Heart left ventricle (tissue), 16 donors: Measurements from ENCODE around the gene CYBA. TPM values are rescaled to one million over a fixed set of nuclear protein-coding genes. Genes with fewer than 3 reads are reported as not detected.

ENCODE experiments used
- ATAC-seq, 4 donors: fragments of 200-7000 bp; cut with Tn5 transposase; one replicate each; pipeline ENCODE4 v1.9.1; 2020 to 2022; ENCODE audit warnings: moderate library complexity in 4 of 4, mild to moderate bottlenecking in 3 of 4, moderate number of reproducible peaks in 1 of 4
- DNase-seq, 5 donors: peaks; one replicate each; pipeline ENCODE4 v3.0.0-alpha.2; 2020
- H3K27ac ChIP-seq, 12 donors: fragments of 200-600 bp; sonication (generic) in 4 of 12; one replicate each; pipeline versions ENCODE4 v1.5.0 to v1.8.0; 2016 to 2022; ENCODE audit warnings: mild to moderate bottlenecking in 2 of 12
- H3K27me3 ChIP-seq, 9 donors: fragments of 200-600 bp; sonication (generic) in 2 of 9; one replicate each; pipeline versions ENCODE4 v1.5.1 to v1.8.0; 2016 to 2022; ENCODE audit warnings: mild to moderate bottlenecking in 3 of 9
- H3K36me3 ChIP-seq, 9 donors: fragments of 200-600 bp; sonication (generic) in 2 of 9; one replicate each; pipeline versions ENCODE4 v1.5.0 to v1.8.0; 2018 to 2022; ENCODE audit warnings: mild to moderate bottlenecking in 2 of 9
- H3K4me1 ChIP-seq, 12 donors: fragments of 200-600 bp; sonication (generic) in 4 of 12; one replicate each; pipeline versions ENCODE4 v1.5.0 to v1.8.0; 2016 to 2022; ENCODE audit warnings: mild to moderate bottlenecking in 3 of 12
- H3K4me3 ChIP-seq, 12 donors: fragments of 200-600 bp; sonication (generic) in 4 of 12; one replicate each; pipeline versions ENCODE4 v1.5.0 to v1.8.0; 2017 to 2022; ENCODE audit warnings: mild to moderate bottlenecking in 9 of 12, moderate library complexity in 4 of 12
- H3K9me3 ChIP-seq, 12 donors: fragments of 200-600 bp; sonication (generic) in 4 of 12; one replicate each; pipeline versions ENCODE4 v1.5.0 to v1.8.0; 2016 to 2022; ENCODE audit warnings: mild to moderate bottlenecking in 1 of 12
- CTCF ChIP-seq, 12 donors: fragments of 200-600 bp; sonication (generic) in 4 of 12; IDR thresholded peaks; one replicate each; pipeline versions ENCODE4 v1.5.0 to v1.8.0; 2018 to 2022; ENCODE audit warnings: antibody characterized with exemption in 12 of 12, mild to moderate bottlenecking in 5 of 12
- POLR2A ChIP-seq, 2 donors: fragments of 450-650 bp; IDR thresholded peaks; one replicate each; pipeline ENCODE4 v1.6.1; 2017; ENCODE audit warnings: antibody characterized with exemption in 2 of 2, mild to moderate bottlenecking in 2 of 2, moderate library complexity in 2 of 2
- WGBS, 4 donors: extraction: QIAGEN DNeasy Blood & Tissue Kit in 2 of 4; methylation state at CpG; one replicate each; pipeline versions ENCODE4 v1.1.5 to v1.1.7; 2013 to 2018; 5-methylcytosine and 5-hydroxymethylcytosine counted together
- intact Hi-C, 10 donors: fragments of 100-400 bp; cut with DNase I; formaldehyde crosslinking; loops; one replicate each; pipeline versions ENCODE4 v1.11.1 to v1.14.2; 2022
- polyA plus RNA-seq, 2 donors: library from polyadenylated mRNA; stranded (reverse); fragments of 200-250 nt; gene quantifications; one replicate each; pipeline ENCODE4 v1.2.3, GENCODE V29; 2013
- total RNA-seq, 9 donors: library from RNA; depleted of rRNA in 2 of 9; stranded (reverse); fragments of >200 nt in 2 of 9; fragmentation: NEBNext Ultra II Directional in 3 of 9; extraction: Animal tissue kit (Norgen Biotek cat#: 25700) in 3 of 9; gene quantifications; one replicate each; pipeline versions ENCODE4 v1.1.0 to v1.2.4, GENCODE V29; 2016 to 2023
- donor health status: ischemic (EF 13 %, LVEDD 7.1; RV severe dilation, severe dysfunction).
- donor health status: healthy with polysubstance abuse.
- donor health status: DM: no; HTN: yes; CAD: no.
- donor health status: DM: no; HTN: no; CAD: no.
- donor health status: ischemic (EF 25% LVEDD 6.9; RV normal size, moderate dysfunction).
- donor health status: ischemic (EF 25% LVEDD 5.7; RV mildly dilated, moderate dysfunction).
- donor health status: healthy.
- donor health status: DM: yes; HTN: yes; CAD: no.
- donor health status: ischemic (EF 35%, LVEDD 5.7; RV mildly dilated, moderate dysfunction).
- donor health status: nonischemic (EF 11% LVEDD 7.7; RV severe dilation, severe dysfunction).
- donor health status: DM: yes; HTN: yes; CAD: no.
- donor health status: PGD.
- donor health status: ischemic (EF 29% LVEDD 5.4; RV normal size, mild dysfunction).
- donor health status: nonischemic (EF 23%, LVEDD 6.1; RV moderate dilation, normal function).

The CYBA gene
- total and polyA plus RNA-seq, 11 donors, result 22.6 to 227 (median 46.5) TPM

GRCh38 chr16:88654363-88655052 is 3.7 kb upstream of the CYBA start:
- Histone ChIP-seq H3K27ac (no peak overlapping the region), H3K4me3 (no peak overlapping the region), H3K27me3 (no peaks in the 10 kb centered on the region), H3K9me3 (no peaks in the 10 kb centered on the region), H3K4me1 (peaks cover 0 to 25% (median 14%) of the 10 kb centered on the region in 12 donors), H3K36me3 (peaks cover 0 to 46% (median 11%) of the 10 kb centered on the region in 9 donors)
- no peak for TF ChIP-seq POLR2A (IDR thresholded peaks at IDR 0.05)
- TF ChIP-seq CTCF (IDR thresholded peaks at IDR 0.05), result no peak
- DNase-seq, result no peak
- WGBS, 4 donors, result 83 to 92% (median 90%) methylated on average over 8 to 28 of the region's 28 CpGs
- ATAC-seq, result no peak
- intact Hi-C loops, result loop anchor here in 2 of 10 donors (5.0 kb wide), 2 partner anchors 48 to 57 kb away; no protein-coding TSS in a partner anchor

DNA sequence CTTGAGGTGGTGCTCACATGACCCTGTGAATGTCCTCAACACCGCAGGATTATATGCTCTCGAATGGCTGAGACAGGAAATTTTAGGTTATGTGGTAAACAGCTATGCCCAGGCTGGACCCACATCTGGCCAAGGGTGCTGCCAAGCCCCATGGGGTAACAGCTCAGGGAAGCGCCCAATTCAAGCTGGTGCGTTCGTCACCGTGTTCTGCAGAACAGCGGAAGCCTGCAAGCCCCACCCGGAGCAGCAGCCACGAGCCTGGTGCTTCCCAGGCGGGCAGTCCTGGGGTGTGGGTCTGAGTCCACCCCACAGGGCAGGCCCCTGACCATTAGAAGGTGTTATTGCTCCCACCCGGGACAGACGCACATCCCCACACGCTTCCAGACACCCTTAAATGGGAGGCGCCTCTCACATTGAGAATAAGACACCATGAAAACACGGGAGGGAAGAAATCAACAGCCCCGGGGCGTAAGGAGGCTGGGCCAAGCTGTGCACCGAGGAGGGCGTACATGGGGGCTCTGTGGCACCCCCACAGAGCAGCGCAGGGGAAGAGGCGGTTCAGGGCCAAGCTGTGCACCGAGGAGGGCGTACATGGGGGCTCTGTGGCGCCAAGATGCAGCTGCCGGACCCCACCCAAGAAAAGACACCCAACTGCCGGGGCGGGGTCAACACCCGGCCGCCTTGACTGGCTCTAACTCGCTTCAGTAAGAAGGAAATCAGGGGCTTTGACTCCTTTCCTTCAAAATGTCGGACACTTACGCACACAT is 2.9 kb upstream of the CYBA start:
- no peaks in the 10 kb centered on the region for H3K9me3 ChIP-seq
- 84 to 92% (median 89%) methylated on average over 25 to 32 of the region's 32 CpGs for WGBS, 4 donors
- H3K27me3 ChIP-seq, result no peaks in the 10 kb centered on the region
- DNase-seq, result no peak
- intact Hi-C loops, result loop anchor here in 2 of 10 donors (5.0 kb wide), 2 partner anchors 49 to 56 kb away; no protein-coding TSS in a partner anchor
- H3K36me3 ChIP-seq, result peaks cover 0 to 47% (median 11%) of the 10 kb centered on the region in 9 donors
- no peak overlapping the region for H3K4me3 ChIP-seq
- no peak overlapping the region for H3K27ac ChIP-seq
- no peak for ATAC-seq
- peaks cover 0 to 28% (median 14%) of the 10 kb centered on the region in 12 donors for H3K4me1 ChIP-seq
- TF ChIP-seq CTCF (IDR thresholded peaks at IDR 0.05), result no peak

- DNase-seq, result no peak
- peaks cover 0 to 34% (median 14%) of the 10 kb centered on the region in 12 donors for H3K4me1 ChIP-seq
- peaks cover 0 to 48% (median 11%) of the 10 kb centered on the region in 9 donors for H3K36me3 ChIP-seq
- TF ChIP-seq CTCF (IDR thresholded peaks at IDR 0.05) (no peak), POLR2A (IDR thresholded peaks at IDR 0.05) (no peak)
- no peak overlapping the region for H3K27ac ChIP-seq
- intact Hi-C loops, result loop anchor here in 2 of 10 donors (5.0 kb wide), 2 partner anchors 49 to 56 kb away; no protein-coding TSS in a partner anchor
- WGBS, 4 donors, result 88 to 90% (median 89%) methylated on average over 13 of the region's 13 CpGs
- no peak overlapping the region for H3K4me3 ChIP-seq
- H3K27me3 ChIP-seq, result no peaks in the 10 kb centered on the region
- ATAC-seq, result no peak
- H3K9me3 ChIP-seq, result no peaks in the 10 kb centered on the region
These were observed 2.2 kb upstream of the CYBA start for GRCh38 chr16:88653101-88653500.

DNA sequence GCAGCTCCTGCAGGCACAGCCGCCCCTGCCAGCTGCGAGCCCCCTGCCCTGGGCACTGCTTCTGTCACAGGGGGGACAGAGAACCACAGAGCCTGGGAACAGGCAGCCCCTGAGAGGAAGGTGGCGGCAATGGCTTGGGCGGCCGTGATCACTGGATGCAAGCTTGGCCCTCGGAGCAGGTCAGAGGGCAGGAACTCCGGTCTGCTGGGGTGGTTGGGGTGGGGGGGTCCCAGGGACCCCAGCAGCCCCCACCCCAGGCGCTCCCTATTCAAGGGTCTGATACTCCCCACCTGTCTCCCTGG is 1.9 kb upstream of the CYBA start:
- 91 to 98% (median 97%) methylated on average over 7 to 8 of the region's 8 CpGs for WGBS, 4 donors
- intact Hi-C loops, result loop anchor here in 2 of 10 donors (5.0 kb wide), 2 partner anchors 50 to 55 kb away; no protein-coding TSS in a partner anchor
- Histone ChIP-seq H3K36me3 (peaks cover 0 to 44% (median 11%) of the 10 kb centered on the region in 9 donors), H3K27ac (no peak overlapping the region), H3K9me3 (no peaks in the 10 kb centered on the region), H3K4me1 (peaks cover 0 to 38% (median 14%) of the 10 kb centered on the region in 12 donors), H3K4me3 (no peak overlapping the region), H3K27me3 (no peaks in the 10 kb centered on the region)
- TF ChIP-seq POLR2A (IDR thresholded peaks at IDR 0.05), result no peak
- no peak for TF ChIP-seq CTCF (IDR thresholded peaks at IDR 0.05)
- no peak for DNase-seq
- no peak for ATAC-seq
